ENCODE measurements around the gene MAST3. TPM values are rescaled to one million over a fixed set of nuclear protein-coding genes. Genes with fewer than 3 reads are reported as not detected.

Gene MAST3
- total RNA-seq, 1 experiment from 2014 or later: 10.4 TPM

DNA sequence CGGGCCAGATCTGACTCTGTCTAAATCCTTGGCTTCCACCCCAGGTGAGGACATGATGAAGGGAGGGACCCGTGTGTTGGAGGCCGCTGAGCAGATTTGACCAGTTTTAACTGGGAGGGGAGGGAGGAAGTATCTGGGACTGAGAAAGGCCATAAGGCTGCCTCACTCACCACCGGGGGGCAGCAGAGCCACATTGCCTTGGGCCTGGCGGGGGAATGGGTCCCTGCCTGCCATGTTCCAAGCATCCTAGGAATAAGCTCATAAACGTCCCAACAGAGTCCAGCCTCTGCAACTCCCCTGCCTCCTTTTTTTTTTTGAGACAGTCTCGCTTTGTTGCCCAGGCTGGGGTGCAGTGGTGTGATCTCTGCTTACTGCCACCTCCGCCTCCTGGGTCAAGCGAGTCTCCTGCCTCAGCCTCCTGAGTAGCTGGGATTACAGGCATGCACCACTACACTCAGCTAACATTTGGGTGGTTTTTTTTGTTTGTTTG is 15.5 kb downstream of the MAST3 start:
- Histone ChIP-seq H4K8ac (replicated peaks; ENCODE audit: insufficient read length, low read depth, low read length) (no peak overlapping the region), H3K18ac (ENCODE audit: insufficient read length, low read depth, low read length) (no peak overlapping the region), H3T11ph (ENCODE audit: low read length) (no peak overlapping the region), H4K20me1 (ENCODE audit: control insufficient read depth, insufficient read depth, insufficient read length) (no peaks in the 10 kb centered on the region), H3K23ac (ENCODE audit: insufficient read length, low read depth, low read length) (no peak overlapping the region), H3K14ac (ENCODE audit: insufficient read depth, low read length) (no peak overlapping the region), H3K27me3 (ENCODE audit: insufficient read depth, low read length) (no peaks in the 10 kb centered on the region; the same call in 1 of the 2 replicates), H3K27ac (ENCODE audit: insufficient read length, low read depth, low read length) (no peak overlapping the region), H2BK12ac (ENCODE audit: insufficient read length, low read depth, low read length) (no peak overlapping the region), H3K4me2 (ENCODE audit: insufficient read depth, insufficient read length, low read length) (no peak overlapping the region), H3K4ac (ENCODE audit: low read depth, low read length) (no peak overlapping the region), H2BK20ac (ENCODE audit: low read depth, low read length, poor library complexity, severe bottlenecking) (no peak overlapping the region), H3K56ac (ENCODE audit: insufficient read length, low read depth, low read length) (no peak overlapping the region), H2AK5ac (ENCODE audit: insufficient read length, low read length) (no peak overlapping the region), H3K79me2 (ENCODE audit: insufficient read depth, low read length) (no peaks in the 10 kb centered on the region), H3K23me2 (ENCODE audit: insufficient read length, low read depth, low read length, poor library complexity, severe bottlenecking) (peaks cover 15% of the 10 kb centered on the region), H3K79me1 (ENCODE audit: insufficient read depth, low read depth, low read length, poor library complexity, severe bottlenecking) (no peaks in the 10 kb centered on the region), H4K5ac (ENCODE audit: insufficient read length, low read depth, low read length) (no peak overlapping the region), H4K91ac (ENCODE audit: insufficient read length, low read depth, low read length) (no peak overlapping the region), H2BK5ac (ENCODE audit: insufficient read length, low read length) (no peak overlapping the region), H2BK120ac (ENCODE audit: low read depth, low read length, poor library complexity, severe bottlenecking) (no peak overlapping the region), H2BK15ac (ENCODE audit: low read depth, low read length) (no peak overlapping the region), H3K4me1 (ENCODE audit: insufficient read depth, low read length) (no peaks in the 10 kb centered on the region), H2AFZ (ENCODE audit: low read length) (no peak overlapping the region), H3K9me3 (ENCODE audit: control insufficient read depth, low read depth, low read length) (no peaks in the 10 kb centered on the region), H3K9ac (ENCODE audit: extremely low read depth, insufficient read length, low read length) (no peak overlapping the region)
- peak; percentile 87 for DNase-seq
- TF ChIP-seq, protein P1, sequence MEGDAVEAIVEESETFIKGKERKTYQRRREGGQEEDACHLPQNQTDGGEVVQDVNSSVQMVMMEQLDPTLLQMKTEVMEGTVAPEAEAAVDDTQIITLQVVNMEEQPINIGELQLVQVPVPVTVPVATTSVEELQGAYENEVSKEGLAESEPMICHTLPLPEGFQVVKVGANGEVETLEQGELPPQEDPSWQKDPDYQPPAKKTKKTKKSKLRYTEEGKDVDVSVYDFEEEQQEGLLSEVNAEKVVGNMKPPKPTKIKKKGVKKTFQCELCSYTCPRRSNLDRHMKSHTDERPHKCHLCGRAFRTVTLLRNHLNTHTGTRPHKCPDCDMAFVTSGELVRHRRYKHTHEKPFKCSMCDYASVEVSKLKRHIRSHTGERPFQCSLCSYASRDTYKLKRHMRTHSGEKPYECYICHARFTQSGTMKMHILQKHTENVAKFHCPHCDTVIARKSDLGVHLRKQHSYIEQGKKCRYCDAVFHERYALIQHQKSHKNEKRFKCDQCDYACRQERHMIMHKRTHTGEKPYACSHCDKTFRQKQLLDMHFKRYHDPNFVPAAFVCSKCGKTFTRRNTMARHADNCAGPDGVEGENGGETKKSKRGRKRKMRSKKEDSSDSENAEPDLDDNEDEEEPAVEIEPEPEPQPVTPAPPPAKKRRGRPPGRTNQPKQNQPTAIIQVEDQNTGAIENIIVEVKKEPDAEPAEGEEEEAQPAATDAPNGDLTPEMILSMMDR (conservative IDR thresholded peaks at IDR 0.05): peak; percentile 96
- H3K27ac Mint-ChIP-seq: peak overlapping the region in 1 of 3 experiments; percentile 52; a peak in 1 of 7 replicates
- H3K4me1 Mint-ChIP-seq: peaks cover 16 to 26% of the 10 kb centered on the region in 2 experiments
- WGBS (ENCODE audit: extremely low coverage, insufficient read length, low lambda C conversion rate): no CpG with 5 or more reads among the region's 9 CpGs
- H3K36me3 Mint-ChIP-seq (ENCODE audit: insufficient read depth in 1 of 3, low read depth in 3 of 3): no peaks in the 10 kb centered on the region; a peak in 1 of 7 replicates
- no peaks in the 10 kb centered on the region; a peak in 1 of 5 replicates for H3K9me3 Mint-ChIP-seq
- H3K27me3 Mint-ChIP-seq (ENCODE audit: low read depth): peaks cover 22% of the 10 kb centered on the region
- no peak overlapping the region; a peak in 1 of 5 replicates for H3K4me3 Mint-ChIP-seq

Data from H9 (cell line).